HepG2 (cell line): ENCODE data around the gene FJX1. TPM values are rescaled to one million over a fixed set of nuclear protein-coding genes. Genes with fewer than 3 reads are reported as not detected.

Source experiments
- AGO2 ChIP-seq: fragments of 200-400 bp; formaldehyde crosslinking; optimal IDR thresholded peaks from 2 replicates; pipeline ENCODE3; 2017; ENCODE audit warnings: mild to moderate bottlenecking, low read depth, low read length, moderate library complexity
- HDAC1 ChIP-seq: sonication (generic); formaldehyde crosslinking; IDR thresholded peaks from 2 replicates; pipeline ENCODE4 v1.5.1; 2020; ENCODE audit warnings: mild to moderate bottlenecking, missing genetic modification reagents
- ISX ChIP-seq: sonication (generic); formaldehyde crosslinking; conservative IDR thresholded peaks from 2 replicates; pipeline ENCODE4 v1.5.0; 2020; ENCODE audit warnings: missing genetic modification reagents
- MBD4 ChIP-seq: IDR thresholded peaks from 2 replicates; pipeline ENCODE4 v1.6.1; 2012; ENCODE audit warnings: low read length, inconsistent platforms, borderline replicate concordance
- MEIS2 ChIP-seq: sonication (generic); formaldehyde crosslinking; IDR thresholded peaks from 2 replicates; pipeline ENCODE4 v1.9.0; 2021; ENCODE audit warnings: mild to moderate bottlenecking, missing genetic modification reagents
- MIER2 ChIP-seq: IDR thresholded peaks from 2 replicates; pipeline ENCODE4 v1.6.1; 2016; ENCODE audit warnings: missing biosample characterization, missing genetic modification reagents
- PHF21A ChIP-seq: sonication (generic); formaldehyde crosslinking; IDR thresholded peaks from 2 replicates; pipeline ENCODE4 v1.5.0; 2020; ENCODE audit warnings: mild to moderate bottlenecking, missing genetic modification reagents
- RARA ChIP-seq: IDR thresholded peaks from 2 replicates; pipeline ENCODE4 v1.6.1; 2016; ENCODE audit warnings: missing genetic modification reagents, missing compliant biosample characterization
- RFXANK ChIP-seq: IDR thresholded peaks from 2 replicates; pipeline ENCODE4 v1.6.1; 2016
- SOX5 ChIP-seq: IDR thresholded peaks from 2 replicates; pipeline ENCODE4 v1.6.1; 2016; ENCODE audit warnings: borderline replicate concordance
- TMF1 ChIP-seq: sonication (generic); formaldehyde crosslinking; IDR thresholded peaks from 2 replicates; pipeline ENCODE4 v1.8.1; 2022; ENCODE audit warnings: low read depth, missing genetic modification reagents
- ZBTB2 ChIP-seq: sonication (generic); formaldehyde crosslinking; IDR thresholded peaks from 2 replicates; pipeline ENCODE4 v1.8.0; 2022; ENCODE audit warnings: low read depth, missing genetic modification reagents
- ZBTB20 ChIP-seq: sonication (generic); formaldehyde crosslinking; IDR thresholded peaks from 2 replicates; pipeline ENCODE4 v1.8.1; 2023; ENCODE audit warnings: missing genetic modification reagents, low read depth, mild to moderate bottlenecking, borderline replicate concordance
- ZC3H13 ChIP-seq: sonication (generic); formaldehyde crosslinking; IDR thresholded peaks from 2 replicates; pipeline ENCODE4 v1.8.1; 2023; ENCODE audit warnings: mild to moderate bottlenecking, missing genetic modification reagents, moderate library complexity
- ZIK1 ChIP-seq: sonication (generic); formaldehyde crosslinking; IDR thresholded peaks from 2 replicates; pipeline ENCODE4 v1.5.0; 2020; ENCODE audit warnings: mild to moderate bottlenecking, low read depth, missing genetic modification reagents, borderline replicate concordance
- ZNF256 ChIP-seq: sonication (generic); formaldehyde crosslinking; conservative IDR thresholded peaks from 2 replicates; pipeline ENCODE4 v1.4.0; 2020; ENCODE audit warnings: missing genetic modification reagents
- ZNF331 ChIP-seq: sonication (generic); formaldehyde crosslinking; IDR thresholded peaks from 2 replicates; pipeline ENCODE4 v1.4.0; 2020; ENCODE audit warnings: missing genetic modification reagents
- ZNF543 ChIP-seq: sonication (generic); formaldehyde crosslinking; IDR thresholded peaks from 2 replicates; pipeline ENCODE4 v1.4.0; 2020; ENCODE audit warnings: mild to moderate bottlenecking, missing genetic modification reagents
- ZNF549 ChIP-seq: sonication (generic); formaldehyde crosslinking; IDR thresholded peaks from 2 replicates; pipeline ENCODE4 v1.5.0; 2020; ENCODE audit warnings: missing genetic modification reagents
- ZNF772 ChIP-seq: sonication (generic); formaldehyde crosslinking; IDR thresholded peaks from 2 replicates; pipeline ENCODE4 v1.5.0; 2020; ENCODE audit warnings: mild to moderate bottlenecking, missing genetic modification reagents
- polyA plus RNA-seq, 8 experiments: library from polyadenylated mRNA; depleted of rRNA in 3 of 8; stranded (reverse) in 7 of 8; unstranded in 1 of 8; fragments of >200 nt; fragmentation: Illumina TruSeq in 4 of 8; extraction: Trizol in 4 of 8; gene quantifications; 2 replicates each; pipeline versions ENCODE4 v1.2.1 to v1.2.3, GENCODE V29; 2011 to 2016; ENCODE audit warnings: low read depth in 4 of 8, missing spikeins in 1 of 8, mixed read lengths in 1 of 8; ENCODE audit not compliant: insufficient read depth in 1 of 8
- total RNA-seq, 5 experiments: library from RNA; depleted of rRNA; stranded (reverse); fragments of >200 nt; fragmentation: Illumina TruSeq; extraction: Trizol; gene quantifications; 2 replicates each; pipeline ENCODE4 v1.2.3, GENCODE V29; 2016; ENCODE audit warnings: low read depth in 1 of 5
- TF ChIP-seq, protein P1 (sequence below): sonication (generic); formaldehyde crosslinking; IDR thresholded peaks from 2 replicates; pipeline ENCODE4 v1.4.0; 2020; ENCODE audit warnings: missing genetic modification reagents
- TF ChIP-seq, protein P2 (sequence below): sonication (generic); formaldehyde crosslinking; IDR thresholded peaks from 2 replicates; pipeline ENCODE4 v1.4.0; 2020; ENCODE audit warnings: missing genetic modification reagents
- TF ChIP-seq, protein P3 (sequence below): sonication (generic); formaldehyde crosslinking; IDR thresholded peaks from 2 replicates; pipeline ENCODE4 v1.4.0; 2020; ENCODE audit warnings: missing genetic modification reagents

Gene FJX1
- total and polyA plus RNA-seq, 2 of the 13 experiments (the other 11 are each of a cell fraction or from before 2014, with no cell fraction given) = 0.40 to 0.82 TPM

DNA sequence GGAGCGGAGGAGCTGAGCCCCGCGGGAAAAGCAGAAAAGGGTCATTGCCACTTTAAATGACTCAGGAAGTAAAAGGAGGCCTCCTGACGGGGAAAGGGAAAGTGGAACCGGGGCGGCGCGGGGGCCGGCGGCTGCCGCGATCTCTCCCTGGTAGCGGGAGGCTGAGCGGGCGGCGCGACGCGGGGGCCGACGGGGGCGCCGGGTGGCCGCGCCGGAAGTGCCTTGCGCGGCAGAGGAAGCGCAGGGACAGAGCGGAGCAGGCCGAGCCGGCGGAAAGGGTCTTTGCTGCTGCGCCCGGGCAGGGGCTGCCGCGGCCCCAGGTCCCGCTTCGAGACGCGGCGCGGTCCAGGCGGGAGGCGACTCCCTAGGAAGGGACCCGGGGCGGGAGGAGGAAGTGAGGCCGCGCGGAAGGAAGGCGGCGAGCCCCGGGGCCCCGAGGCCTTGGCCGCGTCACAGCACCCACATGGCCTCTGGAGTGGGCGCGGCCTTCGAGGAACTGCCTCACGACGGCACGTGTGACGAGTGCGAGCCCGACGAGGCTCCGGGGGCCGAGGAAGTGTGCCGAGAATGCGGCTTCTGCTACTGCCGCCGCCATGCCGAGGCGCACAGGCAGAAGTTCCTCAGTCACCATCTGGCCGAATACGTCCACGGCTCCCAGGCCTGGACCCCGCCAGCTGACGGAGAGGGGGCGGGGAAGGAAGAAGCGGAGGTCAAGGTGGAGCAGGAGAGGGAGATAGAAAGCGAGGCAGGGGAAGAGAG lies 44.6 kb downstream of the FJX1 start, which contains the start of gene TRIM44 (continued):
- peak; percentile 95 for TF ChIP-seq ISX (CRISPR knock-in tag)
- peak; percentile 96 for TF ChIP-seq ZBTB2 (CRISPR knock-in tag)
- peak; percentile 78; the same call in 1 of the 2 replicates for TF ChIP-seq HDAC1
- TF ChIP-seq RFXANK (CRISPR knock-in tag) = no peak
- no peak; the same call in 1 of the 2 replicates for TF ChIP-seq PHF21A (CRISPR knock-in tag)
- peak; percentile 50; the same call in 1 of the 2 replicates for TF ChIP-seq MIER2 (CRISPR knock-in tag)
- no peak for TF ChIP-seq MBD4
- TF ChIP-seq, protein P1, sequence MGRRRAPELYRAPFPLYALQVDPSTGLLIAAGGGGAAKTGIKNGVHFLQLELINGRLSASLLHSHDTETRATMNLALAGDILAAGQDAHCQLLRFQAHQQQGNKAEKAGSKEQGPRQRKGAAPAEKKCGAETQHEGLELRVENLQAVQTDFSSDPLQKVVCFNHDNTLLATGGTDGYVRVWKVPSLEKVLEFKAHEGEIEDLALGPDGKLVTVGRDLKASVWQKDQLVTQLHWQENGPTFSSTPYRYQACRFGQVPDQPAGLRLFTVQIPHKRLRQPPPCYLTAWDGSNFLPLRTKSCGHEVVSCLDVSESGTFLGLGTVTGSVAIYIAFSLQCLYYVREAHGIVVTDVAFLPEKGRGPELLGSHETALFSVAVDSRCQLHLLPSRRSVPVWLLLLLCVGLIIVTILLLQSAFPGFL (CRISPR knock-in tag) = peak; percentile 97
- peak; percentile 79; the same call in 1 of the 2 replicates for TF ChIP-seq ZNF549
- peak; percentile 99 for TF ChIP-seq TMF1 (CRISPR knock-in tag)
- TF ChIP-seq, protein P2, sequence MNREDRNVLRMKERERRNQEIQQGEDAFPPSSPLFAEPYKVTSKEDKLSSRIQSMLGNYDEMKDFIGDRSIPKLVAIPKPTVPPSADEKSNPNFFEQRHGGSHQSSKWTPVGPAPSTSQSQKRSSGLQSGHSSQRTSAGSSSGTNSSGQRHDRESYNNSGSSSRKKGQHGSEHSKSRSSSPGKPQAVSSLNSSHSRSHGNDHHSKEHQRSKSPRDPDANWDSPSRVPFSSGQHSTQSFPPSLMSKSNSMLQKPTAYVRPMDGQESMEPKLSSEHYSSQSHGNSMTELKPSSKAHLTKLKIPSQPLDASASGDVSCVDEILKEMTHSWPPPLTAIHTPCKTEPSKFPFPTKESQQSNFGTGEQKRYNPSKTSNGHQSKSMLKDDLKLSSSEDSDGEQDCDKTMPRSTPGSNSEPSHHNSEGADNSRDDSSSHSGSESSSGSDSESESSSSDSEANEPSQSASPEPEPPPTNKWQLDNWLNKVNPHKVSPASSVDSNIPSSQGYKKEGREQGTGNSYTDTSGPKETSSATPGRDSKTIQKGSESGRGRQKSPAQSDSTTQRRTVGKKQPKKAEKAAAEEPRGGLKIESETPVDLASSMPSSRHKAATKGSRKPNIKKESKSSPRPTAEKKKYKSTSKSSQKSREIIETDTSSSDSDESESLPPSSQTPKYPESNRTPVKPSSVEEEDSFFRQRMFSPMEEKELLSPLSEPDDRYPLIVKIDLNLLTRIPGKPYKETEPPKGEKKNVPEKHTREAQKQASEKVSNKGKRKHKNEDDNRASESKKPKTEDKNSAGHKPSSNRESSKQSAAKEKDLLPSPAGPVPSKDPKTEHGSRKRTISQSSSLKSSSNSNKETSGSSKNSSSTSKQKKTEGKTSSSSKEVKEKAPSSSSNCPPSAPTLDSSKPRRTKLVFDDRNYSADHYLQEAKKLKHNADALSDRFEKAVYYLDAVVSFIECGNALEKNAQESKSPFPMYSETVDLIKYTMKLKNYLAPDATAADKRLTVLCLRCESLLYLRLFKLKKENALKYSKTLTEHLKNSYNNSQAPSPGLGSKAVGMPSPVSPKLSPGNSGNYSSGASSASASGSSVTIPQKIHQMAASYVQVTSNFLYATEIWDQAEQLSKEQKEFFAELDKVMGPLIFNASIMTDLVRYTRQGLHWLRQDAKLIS (CRISPR knock-in tag) = no peak; the same call in 1 of the 2 replicates
- TF ChIP-seq ZNF256 (CRISPR knock-in tag) = peak; percentile 99
- TF ChIP-seq MEIS2 (CRISPR knock-in tag) = peak; percentile 96
- TF ChIP-seq ZNF772 = peak; percentile 88; the same call in 1 of the 2 replicates
- peak; percentile 97; the same call in 1 of the 2 replicates for TF ChIP-seq ZIK1 (CRISPR knock-in tag)
- TF ChIP-seq RARA = peak; percentile 70
- TF ChIP-seq ZNF543 (CRISPR knock-in tag) = peak; percentile 98
- peak; percentile 84; the same call in 1 of the 2 replicates for TF ChIP-seq ZNF331
- no peak for TF ChIP-seq SOX5
- TF ChIP-seq, protein P3, sequence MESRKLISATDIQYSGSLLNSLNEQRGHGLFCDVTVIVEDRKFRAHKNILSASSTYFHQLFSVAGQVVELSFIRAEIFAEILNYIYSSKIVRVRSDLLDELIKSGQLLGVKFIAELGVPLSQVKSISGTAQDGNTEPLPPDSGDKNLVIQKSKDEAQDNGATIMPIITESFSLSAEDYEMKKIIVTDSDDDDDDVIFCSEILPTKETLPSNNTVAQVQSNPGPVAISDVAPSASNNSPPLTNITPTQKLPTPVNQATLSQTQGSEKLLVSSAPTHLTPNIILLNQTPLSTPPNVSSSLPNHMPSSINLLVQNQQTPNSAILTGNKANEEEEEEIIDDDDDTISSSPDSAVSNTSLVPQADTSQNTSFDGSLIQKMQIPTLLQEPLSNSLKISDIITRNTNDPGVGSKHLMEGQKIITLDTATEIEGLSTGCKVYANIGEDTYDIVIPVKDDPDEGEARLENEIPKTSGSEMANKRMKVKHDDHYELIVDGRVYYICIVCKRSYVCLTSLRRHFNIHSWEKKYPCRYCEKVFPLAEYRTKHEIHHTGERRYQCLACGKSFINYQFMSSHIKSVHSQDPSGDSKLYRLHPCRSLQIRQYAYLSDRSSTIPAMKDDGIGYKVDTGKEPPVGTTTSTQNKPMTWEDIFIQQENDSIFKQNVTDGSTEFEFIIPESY (CRISPR knock-in tag) = peak; percentile 91
- TF ChIP-seq ZBTB20 (CRISPR knock-in tag) = peak; percentile 84; the same call in 1 of the 2 replicates
- TF ChIP-seq ZC3H13 = peak; percentile 95
- no peak for TF ChIP-seq AGO2
